ENCODE data around the gene SYNPO2.

The SYNPO2 gene

GRCh38 chr4:118981171-118981838 is 92.7 kb downstream of the SYNPO2 start:
- TF ChIP-seq FOXM1 (IDR thresholded peaks at IDR 0.05; ENCODE audit: borderline replicate concordance, low read depth) (no peak), MAX (IDR thresholded peaks at IDR 0.05) (no peak), ZBTB7A (IDR thresholded peaks at IDR 0.05; ENCODE audit: low read depth) (no peak), CREB1 (IDR thresholded peaks at IDR 0.05; ENCODE audit: low read depth) (no peak), USF1 (IDR thresholded peaks at IDR 0.05) (no peak), TAF1 (IDR thresholded peaks at IDR 0.05; ENCODE audit: low read depth) (no peak), REST (IDR thresholded peaks at IDR 0.05; ENCODE audit: low read depth) (no peak), YY1 (IDR thresholded peaks at IDR 0.05; ENCODE audit: low read depth) (no peak)

GRCh38 chr4:118981839-118982381 is 93.3 kb downstream of the SYNPO2 start:
- TF ChIP-seq TEAD4 (IDR thresholded peaks at IDR 0.05) = no peak
- TF ChIP-seq MAX (IDR thresholded peaks at IDR 0.05) = no peak
- TF ChIP-seq ZBTB7A (IDR thresholded peaks at IDR 0.05; ENCODE audit: low read depth) = no peak
- TF ChIP-seq YY1 (IDR thresholded peaks at IDR 0.05; ENCODE audit: low read depth) = no peak
- TF ChIP-seq RAD21 (IDR thresholded peaks at IDR 0.05; ENCODE audit: low read depth) = peak; percentile 98
- TF ChIP-seq FOXM1 (IDR thresholded peaks at IDR 0.05; ENCODE audit: borderline replicate concordance, low read depth) = no peak
- TF ChIP-seq REST (IDR thresholded peaks at IDR 0.05; ENCODE audit: low read depth) = no peak
- no peak for TF ChIP-seq TCF12 (IDR thresholded peaks at IDR 0.05; ENCODE audit: low read depth)
- no peak for TF ChIP-seq USF1 (IDR thresholded peaks at IDR 0.05)
- TF ChIP-seq TAF1 (IDR thresholded peaks at IDR 0.05; ENCODE audit: low read depth) = no peak
- peak; percentile 66 for TF ChIP-seq EGR1 (IDR thresholded peaks at IDR 0.05)
- no peak for TF ChIP-seq EP300 (IDR thresholded peaks at IDR 0.05; ENCODE audit: borderline replicate concordance)
- no peak for TF ChIP-seq CEBPB (IDR thresholded peaks at IDR 0.05)
- no peak for TF ChIP-seq CREB1 (IDR thresholded peaks at IDR 0.05; ENCODE audit: low read depth)
- no peak for TF ChIP-seq NFIC (IDR thresholded peaks at IDR 0.05)

- TF ChIP-seq REST (IDR thresholded peaks at IDR 0.05; ENCODE audit: low read depth) = no peak
- TF ChIP-seq EP300 (IDR thresholded peaks at IDR 0.05; ENCODE audit: borderline replicate concordance) = no peak
- no peak for TF ChIP-seq USF1 (IDR thresholded peaks at IDR 0.05)
- no peak for TF ChIP-seq YY1 (IDR thresholded peaks at IDR 0.05; ENCODE audit: low read depth)
- no peak for TF ChIP-seq CEBPB (IDR thresholded peaks at IDR 0.05)
- TF ChIP-seq MAX (IDR thresholded peaks at IDR 0.05) = no peak
- TF ChIP-seq TAF1 (IDR thresholded peaks at IDR 0.05; ENCODE audit: low read depth) = no peak
- TF ChIP-seq EGR1 (IDR thresholded peaks at IDR 0.05) = no peak
- no peak for TF ChIP-seq CREB1 (IDR thresholded peaks at IDR 0.05; ENCODE audit: low read depth)
- TF ChIP-seq RAD21 (IDR thresholded peaks at IDR 0.05; ENCODE audit: low read depth) = no peak
- TF ChIP-seq TCF12 (IDR thresholded peaks at IDR 0.05; ENCODE audit: low read depth) = no peak
- TF ChIP-seq TEAD4 (IDR thresholded peaks at IDR 0.05) = no peak
- no peak for TF ChIP-seq NFIC (IDR thresholded peaks at IDR 0.05)
- TF ChIP-seq FOXM1 (IDR thresholded peaks at IDR 0.05; ENCODE audit: borderline replicate concordance, low read depth) = no peak
- no peak for TF ChIP-seq ZBTB7A (IDR thresholded peaks at IDR 0.05; ENCODE audit: low read depth)
Measured at GRCh38 chr4:118983293-118983692, 94.6 kb downstream of the SYNPO2 start.
